GDM1 (cell line): ENCODE data around the gene ADAP1.

ENCODE experiments used
- DNase-seq: peaks from one replicate; lab custom pipeline; 2025; lab: John Stamatoyannopoulos, UW

ADAP1 gene

DNA sequence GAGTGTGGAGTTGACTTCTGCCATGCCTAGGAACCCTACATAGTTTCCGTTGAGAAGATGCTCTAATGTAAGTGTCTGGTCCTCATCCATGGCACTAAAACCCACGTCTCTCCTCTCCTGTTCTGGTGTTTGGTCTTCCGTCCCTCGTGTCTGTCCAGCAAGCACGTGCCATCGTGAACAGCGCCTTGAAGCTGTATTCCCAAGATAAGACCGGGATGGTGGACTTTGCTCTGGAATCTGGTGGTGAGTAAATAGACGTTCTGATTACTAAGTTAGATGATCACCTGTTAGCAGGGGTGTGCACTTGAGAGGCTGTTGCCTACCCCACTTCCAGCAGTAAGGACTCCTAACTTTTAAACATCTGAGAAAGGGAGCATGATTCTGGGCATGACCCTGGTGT, 93.3 kb downstream of the ADAP1 start:
- no peak for DNase-seq

DNA sequence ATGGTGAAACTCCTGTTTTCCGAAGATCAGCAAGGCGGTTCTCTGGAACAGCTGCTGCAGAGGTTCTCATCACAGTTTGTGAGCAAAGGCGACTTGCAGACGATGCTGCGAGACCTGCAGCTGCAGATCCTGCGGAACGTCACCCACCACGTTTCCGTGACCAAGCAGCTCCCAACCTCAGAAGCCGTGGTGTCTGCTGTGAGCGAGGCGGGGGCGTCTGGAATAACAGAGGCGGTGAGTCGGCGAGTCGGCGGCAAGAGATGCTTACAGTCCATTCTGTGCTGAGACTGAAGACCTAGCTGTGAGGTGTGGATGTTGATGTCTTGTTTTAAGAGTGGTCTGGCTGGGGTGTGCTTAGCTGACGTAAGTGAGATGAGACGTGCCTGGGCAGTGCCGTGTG, 94.3 kb downstream of the ADAP1 start:
- DNase-seq, result no peak

DNA sequence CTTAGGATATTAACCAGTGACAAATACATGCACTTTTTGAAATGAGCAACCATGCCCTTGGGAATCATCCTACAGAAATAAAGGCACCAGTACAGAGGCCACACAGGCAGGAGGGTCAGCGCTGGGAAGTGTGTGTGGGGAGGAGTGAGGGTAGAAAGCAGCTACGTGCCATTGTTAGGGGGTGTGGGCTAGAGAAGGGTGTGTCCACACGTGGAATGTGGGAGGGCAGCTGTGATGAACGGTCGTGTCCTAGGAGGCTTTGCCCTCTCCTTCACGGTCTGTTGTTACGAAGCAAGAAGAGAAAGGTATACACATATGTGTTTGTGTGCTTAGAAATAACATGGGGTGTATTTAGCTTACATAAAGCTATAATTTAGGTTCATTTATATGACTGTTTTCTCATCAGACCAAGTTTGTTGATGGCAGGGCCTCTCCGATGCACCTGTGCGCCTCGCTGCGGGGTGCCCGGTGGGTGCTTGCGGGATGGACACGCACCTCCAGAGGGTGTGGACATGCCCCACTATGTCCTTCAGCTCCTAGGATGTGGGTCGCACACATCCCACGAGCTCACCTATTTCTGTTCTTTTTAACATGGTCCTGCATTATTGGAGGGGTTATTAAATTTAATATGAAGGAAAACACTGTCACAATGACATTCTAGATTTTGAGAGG, 95.0 kb downstream of the ADAP1 start:
- no peak for DNase-seq

DNA sequence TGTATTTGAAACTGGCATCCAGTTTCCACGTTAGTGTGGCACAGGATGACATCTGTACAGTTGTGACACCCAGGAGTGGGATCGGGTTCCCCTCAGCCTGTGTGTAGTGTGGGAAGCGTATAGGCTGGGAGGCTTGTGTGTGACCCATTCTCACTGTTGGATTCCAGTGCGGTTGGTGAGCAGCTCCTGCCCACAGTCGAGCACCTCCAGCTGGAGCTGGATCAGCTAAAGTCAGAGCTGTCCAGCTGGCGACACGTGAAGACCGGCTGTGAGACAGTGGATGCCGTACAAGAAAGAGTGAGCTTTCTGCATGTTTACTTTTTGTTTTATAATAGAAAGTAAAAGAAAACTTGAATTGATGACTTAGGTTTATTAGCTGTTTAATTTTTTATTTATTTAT, 96.8 kb downstream of the ADAP1 start:
- DNase-seq, result no peak

DNA sequence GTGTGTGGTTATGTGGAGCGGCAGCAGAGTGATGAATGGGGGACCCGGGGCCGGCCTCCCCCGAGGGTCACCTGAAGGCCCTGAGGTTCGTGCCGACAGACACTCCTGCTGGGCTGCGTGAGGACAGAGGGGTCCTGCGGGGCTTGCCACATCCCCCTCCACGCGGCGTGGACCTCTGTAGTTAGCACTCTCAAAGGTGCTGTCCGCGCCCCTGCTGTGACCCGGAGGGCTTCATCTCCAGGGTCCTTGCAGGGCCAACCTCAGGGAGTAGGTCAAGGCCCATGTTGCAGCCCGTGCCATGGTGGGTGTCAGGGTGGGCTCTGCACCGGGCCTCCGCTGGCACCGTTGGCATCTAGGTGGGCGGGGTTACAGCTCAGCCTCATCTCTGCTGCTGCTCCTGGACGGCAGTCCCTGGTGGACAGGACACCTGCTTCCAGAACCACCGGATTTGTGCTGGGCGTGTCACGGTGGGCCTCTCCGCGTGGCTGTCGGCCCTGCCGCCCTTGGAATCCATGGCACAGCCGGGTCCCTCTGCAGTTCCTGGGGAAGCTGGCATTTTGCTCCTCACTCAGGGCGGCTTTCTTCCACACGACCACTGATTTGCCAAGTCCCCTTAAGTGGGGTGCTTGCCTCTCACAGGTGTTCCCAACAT, 97.9 kb downstream of the ADAP1 start:
- no peak for DNase-seq

DNA sequence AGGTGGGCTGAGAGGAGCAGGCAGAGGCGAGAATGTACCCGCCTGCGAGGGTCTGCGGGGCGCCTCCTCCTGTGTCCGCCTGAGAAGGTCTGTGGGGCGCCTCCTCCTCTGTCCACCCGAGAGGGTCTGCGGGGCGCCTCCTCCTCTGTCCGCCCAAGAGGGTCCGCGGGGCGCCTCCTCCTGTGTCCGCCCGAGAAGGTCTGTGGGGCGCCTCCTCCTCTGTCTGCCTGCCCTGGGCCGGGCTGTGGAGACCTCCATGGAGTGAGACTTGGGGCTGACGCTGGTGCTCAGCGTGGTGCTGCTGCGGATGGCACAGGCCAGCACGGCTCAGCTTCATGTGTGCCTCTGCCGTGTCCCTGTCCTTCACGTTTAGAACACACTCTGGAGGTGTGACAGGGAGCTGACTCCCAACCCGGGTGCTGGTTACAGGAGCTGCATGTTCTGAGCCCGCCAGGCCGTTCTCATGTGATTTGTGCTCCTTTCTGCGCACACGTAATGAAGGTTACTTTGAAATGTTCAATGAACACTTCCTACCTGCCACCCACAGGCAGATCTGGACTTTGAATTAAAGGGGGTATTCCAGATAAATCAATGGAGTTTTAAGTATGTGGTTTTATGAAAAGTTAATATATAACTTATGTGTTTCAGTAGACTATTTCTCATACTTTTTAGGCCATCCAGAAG, 98.7 kb downstream of the ADAP1 start:
- no peak for DNase-seq

DNA sequence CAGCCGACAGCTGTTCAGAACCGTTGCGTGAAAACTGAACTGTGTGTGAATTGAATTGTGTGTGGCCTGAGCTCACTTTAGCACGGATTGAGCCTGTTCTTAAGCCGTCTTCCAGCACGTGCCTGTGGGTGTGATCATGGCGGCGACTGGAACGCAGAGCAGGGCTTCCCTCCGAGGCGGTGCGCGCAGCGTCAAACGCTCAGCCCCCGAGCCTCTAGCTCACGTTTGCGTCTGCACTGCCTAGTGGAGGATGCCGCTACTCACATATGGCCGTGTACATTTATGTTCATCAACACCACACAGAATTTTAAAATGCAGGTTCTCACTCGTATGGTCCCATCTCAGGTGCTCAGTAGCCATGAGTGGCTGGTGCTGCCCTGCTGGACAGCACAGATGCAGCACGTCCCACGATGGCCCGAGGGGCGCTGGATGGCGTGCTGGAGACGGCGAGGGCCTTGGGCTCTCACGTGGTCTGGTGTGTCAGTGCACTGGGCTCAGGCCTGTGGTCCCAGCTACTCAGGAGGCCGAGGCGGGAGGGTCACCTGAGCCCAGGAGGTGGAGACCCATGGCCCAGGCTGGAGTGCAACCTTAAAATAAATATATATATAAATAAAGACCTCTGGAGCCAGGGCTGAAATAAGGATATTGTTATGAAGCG, 100.2 kb downstream of the ADAP1 start:
- DNase-seq, result no peak

DNA sequence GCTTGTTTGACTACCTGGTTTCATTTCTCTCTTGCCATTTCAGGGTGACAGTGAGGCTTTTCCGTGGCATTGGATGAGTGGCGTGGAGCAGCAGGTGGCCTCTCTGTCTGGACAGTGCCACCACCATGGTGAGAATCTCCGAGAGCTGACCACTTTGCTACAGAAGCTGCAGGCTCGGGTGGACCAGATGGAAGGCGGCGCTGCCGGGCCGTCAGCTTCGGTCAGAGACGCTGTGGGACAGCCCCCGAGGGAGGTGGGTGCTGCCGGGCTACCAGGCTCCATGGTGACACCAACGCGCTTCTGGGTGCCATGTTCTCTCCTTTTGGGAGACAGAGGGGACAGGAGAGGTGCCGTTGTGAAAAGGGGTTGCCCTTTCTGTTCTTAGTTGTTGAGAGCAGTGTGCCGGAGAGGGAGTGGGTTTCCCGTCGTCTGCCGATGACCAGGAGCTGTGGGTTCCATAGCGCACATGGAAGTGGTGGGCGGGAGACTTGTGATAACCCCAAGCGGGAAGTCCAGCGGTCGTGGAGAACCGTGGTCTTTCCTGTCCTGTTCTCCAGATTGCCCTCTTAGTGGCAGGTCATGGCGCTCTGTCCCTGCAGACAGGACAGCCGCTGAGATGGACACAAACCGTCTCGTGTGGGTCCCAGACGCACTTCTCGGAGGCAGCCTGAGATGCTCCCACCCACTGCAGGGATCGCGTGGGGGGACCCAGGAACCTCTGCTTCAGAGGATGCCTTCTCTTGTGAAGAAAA, 100.9 kb downstream of the ADAP1 start:
- no peak for DNase-seq

DNA sequence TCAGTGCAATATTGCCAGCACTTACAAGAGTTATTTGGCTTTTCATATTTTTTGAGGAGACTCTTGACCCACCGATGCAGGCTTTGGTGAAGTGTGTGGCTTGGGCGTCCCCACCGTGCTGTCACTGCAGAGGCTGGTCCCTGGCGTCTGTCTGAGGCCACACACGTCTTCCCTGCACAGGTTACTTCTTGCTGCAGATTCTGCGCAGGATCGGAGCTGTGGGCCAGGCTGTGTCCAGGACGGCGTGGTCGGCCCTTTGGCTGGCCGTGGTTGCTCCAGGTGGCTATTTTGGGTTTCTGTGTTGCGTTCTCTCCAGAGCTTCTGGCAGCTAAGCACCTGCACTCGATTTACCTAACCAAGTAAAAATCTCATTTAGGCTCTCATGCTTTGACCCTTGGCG, 103.3 kb downstream of the ADAP1 start:
- DNase-seq, result no peak

DNA sequence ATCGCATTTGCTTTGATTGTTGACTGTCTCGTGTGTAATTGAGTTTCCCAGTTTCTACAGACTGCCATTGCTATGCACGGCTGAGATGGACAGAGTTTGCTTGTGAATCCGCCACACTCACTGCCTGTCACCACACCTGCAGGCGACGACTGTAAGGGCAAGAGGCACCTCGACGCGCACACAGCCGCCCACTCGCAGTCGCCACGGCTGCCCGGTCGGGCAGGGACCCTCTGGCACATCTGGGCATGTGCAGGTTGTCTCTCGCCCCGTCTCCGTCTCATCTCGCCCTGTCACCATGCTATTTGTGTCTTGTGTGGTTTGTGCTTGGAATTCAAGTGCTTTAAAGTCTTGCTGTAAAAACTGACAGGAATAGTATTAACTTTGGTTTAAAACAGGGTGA, 104.7 kb downstream of the ADAP1 start:
- no peak for DNase-seq

DNA sequence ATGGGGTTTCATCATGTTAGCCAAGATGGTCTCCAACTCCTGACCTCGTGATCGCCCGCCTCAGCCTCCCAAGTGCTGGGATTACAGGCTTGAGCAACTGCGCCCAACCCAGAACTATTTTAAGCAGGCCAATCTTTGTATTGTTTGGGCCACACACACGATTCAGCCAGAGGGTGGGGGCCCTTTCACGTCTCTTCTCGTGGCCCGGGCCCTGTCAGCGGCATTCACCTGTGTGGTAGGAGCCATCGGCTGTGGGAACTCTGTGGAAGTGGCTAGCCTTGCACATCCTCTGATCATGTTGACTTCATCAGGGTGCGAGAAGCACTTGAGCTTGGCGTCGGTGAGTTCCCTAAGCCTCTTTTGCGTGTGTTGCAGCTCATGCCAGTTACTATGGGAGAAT, 105.3 kb downstream of the ADAP1 start:
- DNase-seq, result no peak
